ENCODE measurements around the gene IFNAR1. TPM values are rescaled to one million over a fixed set of nuclear protein-coding genes. Genes with fewer than 3 reads are reported as not detected.

Gene IFNAR1
- total and polyA plus RNA-seq, 2 donors (not counting 1 experiment from before 2014, with no cell fraction given): 17.5 to 23.1 TPM

DNA sequence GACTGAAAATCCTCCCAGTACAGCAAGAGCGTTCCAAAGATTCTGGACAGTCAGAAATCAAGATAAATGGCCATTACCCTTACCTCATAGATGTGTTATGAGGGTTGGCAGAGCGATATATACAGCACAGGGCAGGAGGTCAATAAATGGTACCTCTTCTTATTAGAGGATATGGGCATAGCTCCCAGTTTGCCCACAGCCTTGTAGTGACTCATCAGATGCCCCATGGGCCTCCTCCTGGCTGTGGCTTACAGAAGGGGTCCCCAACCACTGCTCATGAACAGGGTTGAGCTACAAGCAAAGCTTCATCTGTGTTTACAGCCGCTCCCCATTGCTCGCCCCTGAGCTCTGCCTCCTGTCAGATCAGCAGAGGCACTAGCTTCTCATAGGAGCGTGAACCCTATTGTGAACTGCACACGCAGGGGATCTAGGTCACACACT lies 71.1 kb downstream of the IFNAR1 start:
- no peaks in the 10 kb centered on the region for H3K79me2 ChIP-seq (ENCODE audit: control insufficient read depth, insufficient read depth, low read length)
- H3K27ac ChIP-seq (ENCODE audit: insufficient read depth, low read length): no peak overlapping the region
- H3K4me1 ChIP-seq (ENCODE audit: control insufficient read depth, extremely low read depth, insufficient read depth, low read length): peaks cover 6% of the 10 kb centered on the region
- H3K9ac ChIP-seq (ENCODE audit: insufficient read depth, low read length): no peak overlapping the region
- H3K27me3 ChIP-seq (ENCODE audit: control insufficient read depth, insufficient read depth, low read length): no peaks in the 10 kb centered on the region
- H3K9me3 ChIP-seq (ENCODE audit: control insufficient read depth, insufficient read depth, low read depth, low read length): no peaks in the 10 kb centered on the region
- no peak overlapping the region for H3K4me2 ChIP-seq (ENCODE audit: extremely low read depth, insufficient read depth, low read length)
- peak; percentile 80 to 81 for DNase-seq (ENCODE audit: low read depth in 2 of 2)
- TF ChIP-seq EZH2 (IDR thresholded peaks at IDR 0.05; ENCODE audit: low read length, missing control alignments): no peak
- TF ChIP-seq, protein P1, sequence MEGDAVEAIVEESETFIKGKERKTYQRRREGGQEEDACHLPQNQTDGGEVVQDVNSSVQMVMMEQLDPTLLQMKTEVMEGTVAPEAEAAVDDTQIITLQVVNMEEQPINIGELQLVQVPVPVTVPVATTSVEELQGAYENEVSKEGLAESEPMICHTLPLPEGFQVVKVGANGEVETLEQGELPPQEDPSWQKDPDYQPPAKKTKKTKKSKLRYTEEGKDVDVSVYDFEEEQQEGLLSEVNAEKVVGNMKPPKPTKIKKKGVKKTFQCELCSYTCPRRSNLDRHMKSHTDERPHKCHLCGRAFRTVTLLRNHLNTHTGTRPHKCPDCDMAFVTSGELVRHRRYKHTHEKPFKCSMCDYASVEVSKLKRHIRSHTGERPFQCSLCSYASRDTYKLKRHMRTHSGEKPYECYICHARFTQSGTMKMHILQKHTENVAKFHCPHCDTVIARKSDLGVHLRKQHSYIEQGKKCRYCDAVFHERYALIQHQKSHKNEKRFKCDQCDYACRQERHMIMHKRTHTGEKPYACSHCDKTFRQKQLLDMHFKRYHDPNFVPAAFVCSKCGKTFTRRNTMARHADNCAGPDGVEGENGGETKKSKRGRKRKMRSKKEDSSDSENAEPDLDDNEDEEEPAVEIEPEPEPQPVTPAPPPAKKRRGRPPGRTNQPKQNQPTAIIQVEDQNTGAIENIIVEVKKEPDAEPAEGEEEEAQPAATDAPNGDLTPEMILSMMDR (conservative IDR thresholded peaks at IDR 0.05 in 1 of 2, IDR thresholded peaks at IDR 0.05 in 1 of 2; ENCODE audit: low read depth in 1 of 2, low read length in 2 of 2): no peak
- H2AFZ ChIP-seq (ENCODE audit: low read length): no peak overlapping the region
- H3K36me3 ChIP-seq (ENCODE audit: control insufficient read depth, insufficient read depth, low read length): no peaks in the 10 kb centered on the region
- no peak overlapping the region for H3K4me3 ChIP-seq (replicated peaks in 1 of 4; ENCODE audit: control extremely low read depth in 1 of 4, insufficient read depth in 1 of 4, low read depth in 3 of 4, low read length in 4 of 4)
- H4K20me1 ChIP-seq (ENCODE audit: control insufficient read depth, extremely low read depth, insufficient read depth, low read length): no peaks in the 10 kb centered on the region

DNA sequence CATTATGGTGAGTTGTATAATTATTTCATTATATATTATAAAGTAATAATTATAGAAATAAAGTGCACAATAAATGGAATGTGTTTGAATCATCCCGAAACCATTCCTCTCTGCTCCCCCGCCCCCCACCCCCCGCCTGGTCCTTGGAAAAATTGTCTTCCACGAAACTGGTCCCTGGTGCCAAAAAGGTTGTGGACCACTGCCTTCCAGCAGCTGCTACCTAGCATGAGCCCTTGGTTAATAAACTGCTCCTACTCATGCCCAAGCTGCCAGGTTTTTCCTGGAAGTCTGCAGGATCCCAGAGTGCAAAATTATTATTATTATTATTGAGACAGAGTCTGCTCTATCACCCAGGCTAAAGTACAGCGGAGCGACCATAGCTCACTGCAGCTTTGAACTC lies 71.7 kb downstream of the IFNAR1 start:
- H3K27me3 ChIP-seq (ENCODE audit: control insufficient read depth, insufficient read depth, low read length): no peaks in the 10 kb centered on the region
- no peak overlapping the region for H2AFZ ChIP-seq (ENCODE audit: low read length)
- peak in 1 of 2 donors; percentile 17 for DNase-seq (ENCODE audit: low read depth in 2 of 2)
- TF ChIP-seq EZH2 (IDR thresholded peaks at IDR 0.05; ENCODE audit: low read length, missing control alignments): no peak
- TF ChIP-seq, protein P1 (conservative IDR thresholded peaks at IDR 0.05 in 1 of 2, IDR thresholded peaks at IDR 0.05 in 1 of 2; ENCODE audit: low read depth in 1 of 2, low read length in 2 of 2): no peak
- no peak overlapping the region for H3K4me3 ChIP-seq (replicated peaks in 1 of 4; ENCODE audit: control extremely low read depth in 1 of 4, insufficient read depth in 1 of 4, low read depth in 3 of 4, low read length in 4 of 4)
- no peak overlapping the region for H3K9ac ChIP-seq (ENCODE audit: insufficient read depth, low read length)
- H3K27ac ChIP-seq (ENCODE audit: insufficient read depth, low read length): no peak overlapping the region
- no peak overlapping the region for H3K4me2 ChIP-seq (ENCODE audit: extremely low read depth, insufficient read depth, low read length)
- no peaks in the 10 kb centered on the region for H3K36me3 ChIP-seq (ENCODE audit: control insufficient read depth, insufficient read depth, low read length)
- H3K79me2 ChIP-seq (ENCODE audit: control insufficient read depth, insufficient read depth, low read length): no peaks in the 10 kb centered on the region
- H3K9me3 ChIP-seq (ENCODE audit: control insufficient read depth, insufficient read depth, low read depth, low read length): no peaks in the 10 kb centered on the region
- peaks cover 6% of the 10 kb centered on the region for H3K4me1 ChIP-seq (ENCODE audit: control insufficient read depth, extremely low read depth, insufficient read depth, low read length)
- H4K20me1 ChIP-seq (ENCODE audit: control insufficient read depth, extremely low read depth, insufficient read depth, low read length): no peaks in the 10 kb centered on the region

DNA sequence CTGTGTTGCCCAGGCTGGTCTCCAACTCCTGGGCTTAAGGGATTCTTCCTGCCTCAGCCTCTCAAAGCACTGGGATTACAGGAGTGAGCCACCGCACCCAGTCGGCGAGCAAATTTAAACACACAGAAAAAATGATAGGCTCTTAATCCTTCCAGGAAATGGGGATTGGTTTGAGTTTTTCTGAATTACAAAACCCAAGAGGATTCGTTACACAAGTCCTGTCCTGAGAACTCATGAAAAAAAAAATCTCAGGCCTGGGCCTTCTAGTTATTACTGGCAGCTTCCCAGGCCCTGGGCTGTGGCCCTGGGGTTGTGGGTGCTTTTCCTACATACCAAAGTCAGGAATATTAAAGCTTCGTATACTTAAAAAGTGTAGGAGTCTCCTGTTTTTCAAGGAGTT lies 72.2 kb downstream of the IFNAR1 start:
- Histone ChIP-seq H3K36me3 (ENCODE audit: control insufficient read depth, insufficient read depth, low read length) (no peaks in the 10 kb centered on the region), H3K9ac (ENCODE audit: insufficient read depth, low read length) (no peak overlapping the region), H3K4me3 (replicated peaks in 1 of 4; ENCODE audit: control extremely low read depth in 1 of 4, insufficient read depth in 1 of 4, low read depth in 3 of 4, low read length in 4 of 4) (no peak overlapping the region), H2AFZ (ENCODE audit: low read length) (no peak overlapping the region), H3K27me3 (ENCODE audit: control insufficient read depth, insufficient read depth, low read length) (no peaks in the 10 kb centered on the region), H4K20me1 (ENCODE audit: control insufficient read depth, extremely low read depth, insufficient read depth, low read length) (no peaks in the 10 kb centered on the region), H3K27ac (ENCODE audit: insufficient read depth, low read length) (peak overlapping the region; percentile 2), H3K4me1 (ENCODE audit: control insufficient read depth, extremely low read depth, insufficient read depth, low read length) (peaks cover 6% of the 10 kb centered on the region), H3K4me2 (ENCODE audit: extremely low read depth, insufficient read depth, low read length) (no peak overlapping the region), H3K9me3 (ENCODE audit: control insufficient read depth, insufficient read depth, low read depth, low read length) (no peaks in the 10 kb centered on the region), H3K79me2 (ENCODE audit: control insufficient read depth, insufficient read depth, low read length) (no peaks in the 10 kb centered on the region)
- DNase-seq (ENCODE audit: low read depth in 2 of 2): peak; percentile 85 to 88
- TF ChIP-seq EZH2 (IDR thresholded peaks at IDR 0.05; ENCODE audit: low read length, missing control alignments): no peak
- TF ChIP-seq, protein P1 (conservative IDR thresholded peaks at IDR 0.05 in 1 of 2, IDR thresholded peaks at IDR 0.05 in 1 of 2; ENCODE audit: low read depth in 1 of 2, low read length in 2 of 2): no peak

Data from fibroblast of lung (primary cell).